PC-9 (cell line): Measurements from ENCODE around the gene MRTO4. TPM values are rescaled to one million over a fixed set of nuclear protein-coding genes. Genes with fewer than 3 reads are reported as not detected.

Experiments used
- BruUV-seq: library from RNA; stranded (reverse); fragments of 400-500 nt; replicated peaks from 2 replicates; lab custom pipeline; 2021; lab: Mats Ljungman, UMichigan
- CTCF ChIA-PET: fragments of 300-600 bp; sonication (Branson Sonifier 250); formaldehyde crosslinking; loops from one replicate; lab custom pipeline; 2022; ENCODE audit warnings: antibody characterized with exemption; lab: Charles Lee
- POLR2A ChIA-PET: fragments of 300-600 bp; sonication (Branson Sonifier 250); formaldehyde crosslinking; loops from one replicate; lab custom pipeline; 2022; ENCODE audit warnings: antibody characterized with exemption; ENCODE audit not compliant: unreplicated experiment; lab: Charles Lee
- DNase-seq, 2 experiments: peaks; one replicate each; pipeline versions ENCODE4 v3.0.0 to v3.0.0-alpha.2; 2015 to 2022; ENCODE audit warnings: mixed read lengths in 1 of 2
- H2AFZ ChIP-seq: fragments of 200-600 bp; sonication (generic); 2 replicates; pipeline ENCODE4 v1.8.1; 2017; ENCODE audit warnings: antibody characterized with exemption
- H3F3A ChIP-seq: fragments of 200-600 bp; sonication (generic); 2 replicates; pipeline ENCODE4 v1.8.1; 2017; ENCODE audit warnings: antibody characterized with exemption, mild to moderate bottlenecking, low read depth; ENCODE audit not compliant: insufficient read depth
- H3K27ac ChIP-seq: fragments of 200-600 bp; sonication (generic); 2 replicates; pipeline ENCODE4 v1.6.1; 2016; ENCODE audit warnings: mixed run types
- H3K27me3 ChIP-seq: fragments of 200-600 bp; sonication (generic); 2 replicates; pipeline ENCODE4 v1.6.1; 2016; ENCODE audit warnings: low read depth, mixed run types; ENCODE audit not compliant: insufficient read depth
- H3K36me3 ChIP-seq: fragments of 200-600 bp; sonication (generic); 2 replicates; pipeline ENCODE4 v1.6.1; 2016; ENCODE audit warnings: low read depth, mixed run types
- H3K4me1 ChIP-seq: fragments of 200-600 bp; sonication (generic); replicated peaks from 2 replicates; pipeline ENCODE4 v1.6.1; 2016; ENCODE audit warnings: mixed run types; ENCODE audit not compliant: insufficient read depth
- H3K4me2 ChIP-seq: fragments of 200-600 bp; sonication (generic); 2 replicates; pipeline ENCODE4 v1.6.1; 2017; ENCODE audit warnings: mixed run types
- H3K4me3 ChIP-seq: fragments of 200-600 bp; sonication (generic); 2 replicates; pipeline ENCODE4 v1.6.1; 2016; ENCODE audit warnings: mixed run types
- H3K79me2 ChIP-seq: fragments of 200-600 bp; sonication (generic); 2 replicates; pipeline ENCODE4 v1.6.1; 2017; ENCODE audit warnings: low read depth, mixed run types
- H3K9me2 ChIP-seq: fragments of 200-600 bp; sonication (generic); 2 replicates; pipeline ENCODE4 v1.8.1; 2017; ENCODE audit warnings: mild to moderate bottlenecking; ENCODE audit not compliant: insufficient read depth
- H3K9me3 ChIP-seq: fragments of 200-600 bp; sonication (generic); 2 replicates; pipeline ENCODE4 v1.8.1; 2016; ENCODE audit warnings: low read depth; ENCODE audit not compliant: insufficient read depth
- H4K20me1 ChIP-seq: fragments of 200-600 bp; sonication (generic); 2 replicates; pipeline ENCODE4 v1.8.1; 2017; ENCODE audit not compliant: insufficient read depth
- CTCF ChIP-seq: fragments of 200-600 bp; sonication (generic); conservative IDR thresholded peaks from 2 replicates; pipeline ENCODE4 v1.6.1; 2017; ENCODE audit warnings: mixed run types, antibody characterized with exemption, mild to moderate bottlenecking, moderate library complexity
- EZH2 ChIP-seq: fragments of 200-600 bp; sonication (generic); IDR thresholded peaks from 2 replicates; pipeline ENCODE4 v1.8.0; 2017; ENCODE audit warnings: antibody characterized with exemption, low read depth
- intact Hi-C: fragments of 100-400 bp; cut with micrococcal nuclease; formaldehyde crosslinking; loops from one replicate; pipeline ENCODE4 v1.10.0; 2022; ENCODE audit not compliant: unreplicated experiment
- total RNA-seq: library from RNA; stranded (reverse); gene quantifications from 2 replicates; pipeline ENCODE4 v1.2.3, GENCODE V29; 2021

Gene MRTO4
- total RNA-seq, 1 experiment from 2014 or later = 29.0 TPM

- Histone ChIP-seq H3K27me3 (no peaks in the 10 kb centered on the region), H3K4me2 (no peak overlapping the region), H3K27ac (no peak overlapping the region), H3K9me2 (no peaks in the 10 kb centered on the region), H3K79me2 (peaks cover 82% of the 10 kb centered on the region), H3K4me1 (peaks cover 3% of the 10 kb centered on the region; the same call in 1 of the 2 replicates), H3F3A (no peaks in the 10 kb centered on the region), H3K36me3 (no peaks in the 10 kb centered on the region), H4K20me1 (peaks cover 43% of the 10 kb centered on the region), H3K9me3 (no peaks in the 10 kb centered on the region), H2AFZ (no peak overlapping the region), H3K4me3 (no peak overlapping the region)
- CTCF ChIA-PET = no interaction called here
- BruUV-seq = no TSS peak
- POLR2A ChIA-PET = interaction anchor here (0.5 kb wide), 1 partner anchor 29 kb away, joined by 10 read pairs; no protein-coding TSS in a partner anchor
- intact Hi-C loops = no loop called here
- DNase-seq = no peak
- TF ChIP-seq EZH2 = no peak
- no peak for TF ChIP-seq CTCF
These were observed 46.9 kb upstream of the MRTO4 start for GRCh38 chr1:19204446-19205266.

DNA sequence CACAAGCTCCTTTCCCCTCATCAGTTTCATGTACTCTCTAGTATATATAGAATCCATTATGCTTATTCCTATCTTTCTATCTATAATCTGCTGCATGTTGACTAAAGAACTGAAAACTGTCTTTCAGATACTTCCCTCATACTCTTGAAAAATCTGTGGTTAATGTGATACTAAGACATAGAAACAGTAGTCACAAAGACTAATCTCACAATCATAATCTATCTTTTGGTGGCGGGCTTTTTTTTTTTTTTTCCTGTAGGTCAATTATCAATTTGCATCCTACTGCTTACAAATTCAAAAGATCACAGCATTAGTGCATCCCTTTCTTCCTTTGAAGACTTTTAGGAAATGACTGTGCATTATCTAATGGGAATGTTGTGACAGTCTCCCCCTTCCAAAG lies 46.2 kb upstream of the MRTO4 start:
- no peak for TF ChIP-seq EZH2
- TF ChIP-seq CTCF = no peak
- H4K20me1 ChIP-seq = peaks cover 40% of the 10 kb centered on the region
- ChIA-PET POLR2A (interaction anchor here (0.5 kb wide), 1 partner anchor 28 kb away, joined by 10 read pairs; no protein-coding TSS in a partner anchor), CTCF (no interaction called here)
- H3K36me3 ChIP-seq = no peaks in the 10 kb centered on the region
- H3K4me3 ChIP-seq = no peak overlapping the region
- intact Hi-C loops = no loop called here
- H3K79me2 ChIP-seq = peaks cover 86% of the 10 kb centered on the region
- peaks cover 3% of the 10 kb centered on the region; the same call in 1 of the 2 replicates for H3K4me1 ChIP-seq
- H3K4me2 ChIP-seq = no peak overlapping the region
- H3K9me3 ChIP-seq = no peaks in the 10 kb centered on the region
- no peaks in the 10 kb centered on the region for H3K9me2 ChIP-seq
- H2AFZ ChIP-seq = no peak overlapping the region
- no peak overlapping the region for H3K27ac ChIP-seq
- H3F3A ChIP-seq = peaks cover under 1% of the 10 kb centered on the region; the same call in 1 of the 2 replicates
- no TSS peak for BruUV-seq
- DNase-seq = no peak
- no peaks in the 10 kb centered on the region for H3K27me3 ChIP-seq

GRCh38 chr1:19205845-19206244 lies 45.8 kb upstream of the MRTO4 start:
- intact Hi-C loops = no loop called here
- Histone ChIP-seq H3K27me3 (no peaks in the 10 kb centered on the region), H3K4me3 (no peak overlapping the region), H3K9me3 (no peaks in the 10 kb centered on the region), H3K4me1 (peaks cover 3% of the 10 kb centered on the region; the same call in 1 of the 2 replicates), H3K27ac (no peak overlapping the region), H3F3A (peaks cover 5% of the 10 kb centered on the region; the same call in 1 of the 2 replicates), H4K20me1 (peaks cover 38% of the 10 kb centered on the region), H3K4me2 (no peak overlapping the region), H3K9me2 (no peaks in the 10 kb centered on the region), H2AFZ (no peak overlapping the region), H3K36me3 (no peaks in the 10 kb centered on the region), H3K79me2 (peaks cover 87% of the 10 kb centered on the region)
- DNase-seq = no peak
- CTCF ChIA-PET = no interaction called here
- BruUV-seq = no TSS peak
- POLR2A ChIA-PET = no interaction called here
- TF ChIP-seq CTCF (no peak), EZH2 (no peak)
